Panc1 (cell line): ENCODE data around the gene GABRD. TPM values are rescaled to one million over a fixed set of nuclear protein-coding genes. Genes with fewer than 3 reads are reported as not detected.

ENCODE experiments used
- ATAC-seq: fragments of 200-7000 bp; cut with Tn5 transposase; 2 replicates; pipeline ENCODE4 v1.9.1; 2020; ENCODE audit warnings: mild to moderate bottlenecking, moderate library complexity
- BruUV-seq: library from RNA; stranded (reverse); fragments of 400-500 nt; replicated peaks from 2 replicates; lab custom pipeline; 2021; lab: Mats Ljungman, UMichigan
- CTCF ChIA-PET: fragments of 300-600 bp; sonication (Branson Sonifier 250); formaldehyde crosslinking; loops from one replicate; lab custom pipeline; 2022; ENCODE audit warnings: antibody characterized with exemption; lab: Charles Lee
- POLR2A ChIA-PET: fragments of 300-600 bp; sonication (Branson Sonifier 250); formaldehyde crosslinking; loops from one replicate; lab custom pipeline; 2022; ENCODE audit warnings: antibody characterized with exemption; lab: Charles Lee
- DNase-seq: peaks from one replicate; pipeline ENCODE4 v3.0.0-alpha.2; 2010; ENCODE audit warnings: low read depth, low spot score
- H3K27ac ChIP-seq: 2 replicates; pipeline ENCODE4 v1.5.1; 2011; ENCODE audit warnings: mild to moderate bottlenecking, low read length, inconsistent platforms
- H3K27me3 ChIP-seq: fragments of 200-500 bp; sonication (Bioruptor generic); 2 replicates; pipeline ENCODE4 v1.6.0; 2014; ENCODE audit warnings: low read length, inconsistent platforms; ENCODE audit not compliant: control insufficient read depth, insufficient read depth
- H3K36me3 ChIP-seq: fragments of 200-500 bp; sonication (Bioruptor generic); 2 replicates; pipeline ENCODE4 v1.5.1; 2014; ENCODE audit warnings: inconsistent platforms, mild to moderate bottlenecking, low read length, moderate library complexity; ENCODE audit not compliant: control insufficient read depth, insufficient read depth
- H3K4me1 ChIP-seq: 2 replicates; pipeline ENCODE4 v1.5.1; 2011; ENCODE audit warnings: inconsistent platforms, mild to moderate bottlenecking, low read length, moderate library complexity; ENCODE audit not compliant: control insufficient read depth, insufficient read depth
- H3K4me3 ChIP-seq, 2 experiments: 2 replicates each; pipeline ENCODE4 v1.5.1; 2011 to 2012; ENCODE audit warnings: low read depth in 2 of 2, low read length in 2 of 2, mild to moderate bottlenecking in 2 of 2, inconsistent platforms in 1 of 2, moderate library complexity in 1 of 2
- H3K9me3 ChIP-seq: fragments of 200-500 bp; sonication (Bioruptor generic); 2 replicates; pipeline ENCODE4 v1.5.1; 2014; ENCODE audit warnings: low read depth, mild to moderate bottlenecking, inconsistent platforms, low read length, moderate library complexity; ENCODE audit not compliant: control insufficient read depth, insufficient read depth
- CTCF ChIP-seq: fragments of 450-650 bp; IDR thresholded peaks from 2 replicates; pipeline ENCODE4 v1.5.1; 2017; ENCODE audit warnings: mild to moderate bottlenecking
- POLR2AphosphoS5 ChIP-seq: IDR thresholded peaks from 2 replicates; pipeline ENCODE4 v1.6.1; 2012; ENCODE audit warnings: mild to moderate bottlenecking, low read depth, low read length, moderate library complexity
- REST ChIP-seq, 2 experiments: IDR thresholded peaks; 2 replicates each; pipeline ENCODE4 v1.6.1; 2011 to 2012; ENCODE audit warnings: low read depth in 2 of 2, control low read depth in 1 of 2, low read length in 1 of 2, mild to moderate bottlenecking in 1 of 2, moderate library complexity in 1 of 2; ENCODE audit not compliant: insufficient read depth in 1 of 2
- SIN3A ChIP-seq: IDR thresholded peaks from 2 replicates; pipeline ENCODE4 v1.6.1; 2012; ENCODE audit warnings: low read depth, mild to moderate bottlenecking, low read length, moderate library complexity, borderline replicate concordance; ENCODE audit not compliant: insufficient read depth
- TCF7L2 ChIP-seq: IDR thresholded peaks from 2 replicates; pipeline ENCODE4 v1.6.1; 2011; ENCODE audit warnings: mild to moderate bottlenecking, low read depth, low read length, inconsistent platforms
- in situ Hi-C: cut with HindIII; loops from 2 replicates; pipeline ENCODE4 v1.10.0; 2016; ENCODE audit warnings: low sequenced_read_pairs, low pct_unique_long_range_greater_than_20kb
- intact Hi-C: fragments of 100-400 bp; cut with micrococcal nuclease; formaldehyde crosslinking; loops from one replicate; pipeline ENCODE4 v1.10.0; 2022; ENCODE audit not compliant: unreplicated experiment
- total RNA-seq: library from RNA; stranded (reverse); gene quantifications from one replicate; pipeline ENCODE4 v1.2.1, GENCODE V29; 2021; ENCODE audit not compliant: unreplicated experiment

The GABRD gene
- total RNA-seq, 1 experiment from 2014 or later: 3.0 TPM

GRCh38 chr1:2018217-2019171 lies 651 bp upstream of the GABRD start:
- Histone ChIP-seq H3K4me3 (peak overlapping the region in 1 of 2 experiments; percentile 32; a peak in 1 of 4 replicates), H3K27me3 (peaks cover 2% of the 10 kb centered on the region; the same call in 1 of the 2 replicates), H3K4me1 (no peaks in the 10 kb centered on the region), H3K9me3 (no peaks in the 10 kb centered on the region), H3K27ac (no peak overlapping the region), H3K36me3 (no peaks in the 10 kb centered on the region)
- intact Hi-C loops (no loop called here), in situ Hi-C loops (no loop called here)
- ATAC-seq (no peak), DNase-seq (no peak)
- CTCF ChIA-PET: interaction anchor here (0.7 kb wide), 1 partner anchor 54 kb away, joined by 3 read pairs; no protein-coding TSS in a partner anchor
- no TSS peak for BruUV-seq
- POLR2A ChIA-PET: interaction anchor here (0.6 kb wide), 1 partner anchor 365 kb away, joined by 5 read pairs; no protein-coding TSS in a partner anchor
- TF ChIP-seq POLR2AphosphoS5: no peak
- no peak for TF ChIP-seq CTCF
- no peak for TF ChIP-seq TCF7L2
- TF ChIP-seq REST (IDR thresholded peaks at IDR 0.05; ENCODE audit: insufficient read depth in 1 of 2, low read depth in 2 of 2, low read length in 1 of 2): no peak
- TF ChIP-seq SIN3A: no peak

DNA sequence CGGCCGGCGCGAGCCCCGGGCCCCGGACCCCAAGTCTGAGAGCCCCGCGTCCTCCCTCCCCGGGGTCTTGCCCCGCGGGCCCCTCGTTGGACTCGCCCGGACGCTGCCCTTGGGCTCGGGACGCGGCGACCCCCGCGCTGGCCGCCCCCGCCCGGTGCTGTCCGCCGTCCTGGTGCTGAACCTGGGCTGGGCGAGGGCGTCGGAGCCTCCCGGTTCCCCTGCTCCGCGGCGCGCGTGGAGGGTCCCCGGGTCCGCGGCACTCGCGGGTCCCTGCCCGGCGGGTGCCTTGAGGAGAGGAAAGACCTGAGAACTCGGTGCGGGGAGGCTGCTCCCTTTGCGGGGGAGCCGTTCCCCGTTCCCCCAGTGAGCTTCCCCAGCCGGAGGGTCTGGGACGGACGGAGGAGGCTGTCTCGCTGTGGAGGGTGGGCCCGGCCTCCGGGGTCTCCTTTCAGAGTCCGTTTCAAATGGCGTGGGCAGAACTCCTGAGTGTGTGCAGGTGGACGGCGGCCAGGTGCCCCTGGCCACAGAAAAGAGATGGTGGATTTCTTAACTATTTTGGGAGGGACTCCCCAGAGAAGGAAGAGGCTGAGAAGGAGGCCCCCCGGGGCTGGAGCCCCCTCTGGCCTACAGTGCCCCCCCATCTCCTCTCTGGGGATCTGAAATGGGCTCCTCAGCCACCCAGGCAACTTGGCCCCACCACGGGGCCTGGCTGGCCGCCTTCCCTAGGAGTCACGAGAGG lies 595 bp downstream of the GABRD start:
- CTCF ChIA-PET: interaction anchor here (0.7 kb wide), 1 partner anchor 56 kb away, joined by 3 read pairs; no protein-coding TSS in a partner anchor
- peak; percentile 10; the same call in 1 of the 2 replicates for ATAC-seq
- H3K27me3 ChIP-seq: peaks cover 2% of the 10 kb centered on the region; the same call in 1 of the 2 replicates

More for the DNA sequence above, 595 bp downstream of the GABRD start:
- no TSS peak for BruUV-seq
- peak; percentile 82 to 93 for TF ChIP-seq REST (IDR thresholded peaks at IDR 0.05; ENCODE audit: insufficient read depth in 1 of 2, low read depth in 2 of 2, low read length in 1 of 2)
- TF ChIP-seq POLR2AphosphoS5: no peak
- no peak for TF ChIP-seq CTCF
- intact Hi-C loops: no loop called here
- Histone ChIP-seq H3K4me1 (no peaks in the 10 kb centered on the region), H3K36me3 (no peaks in the 10 kb centered on the region), H3K4me3 (peak overlapping the region in 1 of 2 experiments; percentile 9; a peak in 1 of 4 replicates), H3K9me3 (no peaks in the 10 kb centered on the region), H3K27ac (no peak overlapping the region)
- POLR2A ChIA-PET: no interaction called here
- in situ Hi-C loops: no loop called here
- no peak for DNase-seq
